ENCODE measurements around the gene DOK4.

DOK4 gene

DNA sequence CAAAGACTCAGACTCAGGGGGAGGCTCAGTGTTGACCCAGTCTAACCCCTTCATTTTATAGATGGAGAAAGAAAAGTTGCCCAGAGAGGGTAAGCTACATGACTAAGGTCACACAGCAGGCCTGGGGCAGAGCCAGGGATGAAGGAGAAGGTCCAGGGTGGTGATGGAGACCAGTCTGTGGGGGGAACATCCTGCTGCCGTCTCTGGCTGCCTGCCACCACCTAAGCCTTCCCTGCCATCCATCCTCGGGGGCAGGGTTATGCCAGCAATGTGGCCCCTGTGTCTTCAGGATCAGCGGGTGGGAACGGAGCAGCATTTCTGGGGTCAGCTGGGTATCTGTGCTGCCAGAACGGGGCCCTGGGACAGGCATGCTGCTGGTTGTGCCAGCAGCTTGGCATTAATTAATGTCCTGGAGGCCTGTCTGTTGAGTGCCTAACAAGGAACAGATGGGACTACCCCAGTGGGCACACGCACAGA is 5.5 kb downstream of the DOK4 start:
- H3K9me2 ChIP-seq (replicated peaks; ENCODE audit: control insufficient read depth, low read length): no peaks in the 10 kb centered on the region
- peaks cover 25% of the 10 kb centered on the region for H3K4me1 ChIP-seq (ENCODE audit: control insufficient read depth, low read length)
- H3K4me2 ChIP-seq (ENCODE audit: low read length): no peak overlapping the region

DNA sequence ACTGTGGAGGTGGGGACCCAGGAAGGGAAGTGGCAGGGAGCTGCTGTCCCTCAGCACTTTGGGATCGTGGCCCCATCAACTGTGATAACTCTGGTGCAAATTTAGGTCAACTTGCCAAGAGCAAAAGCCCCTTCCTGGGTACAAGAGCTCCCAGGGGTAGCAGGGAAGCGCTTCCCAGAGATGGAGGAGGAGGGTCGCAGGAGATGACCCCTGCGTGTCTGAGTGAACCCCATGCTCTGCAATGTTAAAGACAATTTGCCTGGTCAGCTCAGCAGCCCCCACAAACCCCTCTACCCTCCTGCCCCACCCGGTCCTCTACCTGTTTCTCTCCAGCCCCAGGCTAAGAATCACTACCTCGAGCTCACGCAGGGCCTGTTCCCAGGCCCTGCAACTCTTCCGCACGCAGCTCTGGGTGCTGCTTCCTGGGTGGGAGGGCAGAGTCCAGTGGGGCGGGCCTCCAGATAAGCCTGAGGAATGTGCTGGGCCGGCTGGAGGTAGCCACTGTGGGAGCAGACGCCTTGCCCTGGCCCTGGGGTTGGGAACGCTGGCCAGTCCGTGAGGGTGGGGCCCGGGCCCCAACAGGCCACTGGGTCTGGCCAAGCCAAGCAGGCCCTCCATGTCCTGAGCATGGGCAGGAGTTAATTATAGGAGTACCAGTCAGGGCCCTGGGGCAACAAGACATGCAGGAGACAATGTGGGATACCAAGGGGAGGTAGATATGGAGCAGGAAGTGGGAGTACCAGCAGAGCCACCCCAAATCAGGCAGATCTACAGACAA is 6.1 kb downstream of the DOK4 start:
- Histone ChIP-seq H3K4me3 (ENCODE audit: low read length) (no peak overlapping the region), H3K36me3 (ENCODE audit: control insufficient read depth, low read length) (no peaks in the 10 kb centered on the region), H3K27me3 (ENCODE audit: control insufficient read depth, low read length) (peaks cover 12% of the 10 kb centered on the region), H4K20me1 (ENCODE audit: control insufficient read depth, insufficient read depth, low read depth, low read length) (no peaks in the 10 kb centered on the region), H3K9me2 (replicated peaks; ENCODE audit: control insufficient read depth, low read length) (no peaks in the 10 kb centered on the region), H3K4me1 (ENCODE audit: control insufficient read depth, low read length) (peaks cover 29% of the 10 kb centered on the region), H3K27ac (ENCODE audit: low read depth, low read length) (no peak overlapping the region), H3F3A (ENCODE audit: control insufficient read depth, insufficient read depth) (no peaks in the 10 kb centered on the region), H3K9me3 (ENCODE audit: control insufficient read depth, insufficient read depth, low read length) (no peaks in the 10 kb centered on the region), H3K79me2 (ENCODE audit: control insufficient read depth, low read length) (no peaks in the 10 kb centered on the region), H3K4me2 (ENCODE audit: low read length) (no peak overlapping the region)
- TF ChIP-seq EZH2phosphoT487 (IDR thresholded peaks at IDR 0.05; ENCODE audit: borderline replicate concordance, low read length): no peak
- TF ChIP-seq, protein P1, sequence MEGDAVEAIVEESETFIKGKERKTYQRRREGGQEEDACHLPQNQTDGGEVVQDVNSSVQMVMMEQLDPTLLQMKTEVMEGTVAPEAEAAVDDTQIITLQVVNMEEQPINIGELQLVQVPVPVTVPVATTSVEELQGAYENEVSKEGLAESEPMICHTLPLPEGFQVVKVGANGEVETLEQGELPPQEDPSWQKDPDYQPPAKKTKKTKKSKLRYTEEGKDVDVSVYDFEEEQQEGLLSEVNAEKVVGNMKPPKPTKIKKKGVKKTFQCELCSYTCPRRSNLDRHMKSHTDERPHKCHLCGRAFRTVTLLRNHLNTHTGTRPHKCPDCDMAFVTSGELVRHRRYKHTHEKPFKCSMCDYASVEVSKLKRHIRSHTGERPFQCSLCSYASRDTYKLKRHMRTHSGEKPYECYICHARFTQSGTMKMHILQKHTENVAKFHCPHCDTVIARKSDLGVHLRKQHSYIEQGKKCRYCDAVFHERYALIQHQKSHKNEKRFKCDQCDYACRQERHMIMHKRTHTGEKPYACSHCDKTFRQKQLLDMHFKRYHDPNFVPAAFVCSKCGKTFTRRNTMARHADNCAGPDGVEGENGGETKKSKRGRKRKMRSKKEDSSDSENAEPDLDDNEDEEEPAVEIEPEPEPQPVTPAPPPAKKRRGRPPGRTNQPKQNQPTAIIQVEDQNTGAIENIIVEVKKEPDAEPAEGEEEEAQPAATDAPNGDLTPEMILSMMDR (IDR thresholded peaks at IDR 0.05; ENCODE audit: low read depth, low read length, poor library complexity, severe bottlenecking): no peak

More for the DNA sequence above, 5.5 kb downstream of the DOK4 start:
- Histone ChIP-seq H3K36me3 (ENCODE audit: control insufficient read depth, low read length) (no peaks in the 10 kb centered on the region), H3K27ac (ENCODE audit: low read depth, low read length) (no peak overlapping the region), H3K27me3 (ENCODE audit: control insufficient read depth, low read length) (peaks cover 18% of the 10 kb centered on the region), H3K9me3 (ENCODE audit: control insufficient read depth, insufficient read depth, low read length) (no peaks in the 10 kb centered on the region), H3K79me2 (ENCODE audit: control insufficient read depth, low read length) (no peaks in the 10 kb centered on the region), H3K4me3 (ENCODE audit: low read length) (no peak overlapping the region), H4K20me1 (ENCODE audit: control insufficient read depth, insufficient read depth, low read depth, low read length) (no peaks in the 10 kb centered on the region), H3F3A (ENCODE audit: control insufficient read depth, insufficient read depth) (no peaks in the 10 kb centered on the region)
- no peak for TF ChIP-seq EZH2phosphoT487 (IDR thresholded peaks at IDR 0.05; ENCODE audit: borderline replicate concordance, low read length)
- TF ChIP-seq, protein P1 (IDR thresholded peaks at IDR 0.05; ENCODE audit: low read depth, low read length, poor library complexity, severe bottlenecking): no peak

DNA sequence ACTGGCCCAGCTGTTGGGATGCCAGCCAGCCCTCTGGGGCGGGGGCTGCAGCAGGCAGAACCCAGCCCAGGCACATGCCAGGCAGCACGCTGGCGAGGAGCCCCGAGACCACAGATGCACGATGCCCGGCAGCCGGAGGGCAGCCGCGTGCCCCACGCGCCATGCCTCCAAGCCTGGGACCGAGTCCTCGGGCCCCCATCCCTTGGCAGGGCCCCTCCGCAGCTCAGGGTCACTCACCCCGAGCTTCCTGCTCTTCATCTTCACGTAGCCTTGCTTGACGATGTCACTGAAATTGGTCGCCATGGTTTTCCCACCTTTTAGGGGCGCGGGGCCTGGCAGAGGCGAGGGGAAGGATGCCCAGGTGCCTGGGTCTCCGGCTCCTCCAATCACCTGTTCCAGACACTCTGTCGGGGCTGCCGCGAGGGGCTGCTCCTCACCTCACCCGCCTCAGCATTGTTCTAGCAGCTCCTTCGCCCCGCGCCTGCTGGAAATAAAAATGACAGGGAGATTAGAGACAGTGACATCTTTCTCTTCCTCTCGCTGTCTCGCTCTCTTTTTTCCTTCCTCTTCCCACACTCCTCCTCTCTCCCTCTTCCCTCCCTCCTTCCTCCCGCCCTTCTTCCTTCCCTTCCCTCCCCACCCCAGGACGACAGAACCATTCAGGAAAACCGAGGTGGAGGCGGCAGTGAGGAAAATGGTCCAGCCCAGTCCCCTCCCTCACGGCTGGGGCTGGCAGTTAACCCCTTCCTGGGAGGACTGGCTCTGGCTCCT is 6.9 kb downstream of the DOK4 start:
- Histone ChIP-seq H3K9me3 (ENCODE audit: control insufficient read depth, insufficient read depth, low read length) (no peaks in the 10 kb centered on the region), H3K27me3 (ENCODE audit: control insufficient read depth, low read length) (peaks cover 6% of the 10 kb centered on the region), H3K79me2 (ENCODE audit: control insufficient read depth, low read length) (no peaks in the 10 kb centered on the region), H4K20me1 (ENCODE audit: control insufficient read depth, insufficient read depth, low read depth, low read length) (no peaks in the 10 kb centered on the region), H3K4me3 (ENCODE audit: low read length) (no peak overlapping the region), H3K9me2 (replicated peaks; ENCODE audit: control insufficient read depth, low read length) (no peaks in the 10 kb centered on the region), H3K36me3 (ENCODE audit: control insufficient read depth, low read length) (no peaks in the 10 kb centered on the region), H3F3A (ENCODE audit: control insufficient read depth, insufficient read depth) (no peaks in the 10 kb centered on the region), H3K4me1 (ENCODE audit: control insufficient read depth, low read length) (peaks cover 34% of the 10 kb centered on the region), H3K4me2 (ENCODE audit: low read length) (peak overlapping the region; percentile 19), H3K27ac (ENCODE audit: low read depth, low read length) (no peak overlapping the region)
- no peak for TF ChIP-seq EZH2phosphoT487 (IDR thresholded peaks at IDR 0.05; ENCODE audit: borderline replicate concordance, low read length)
- TF ChIP-seq, protein P1 (IDR thresholded peaks at IDR 0.05; ENCODE audit: low read depth, low read length, poor library complexity, severe bottlenecking): no peak

Data from DOHH2 (cell line).